ENCODE data around the gene SH3GL2.

The SH3GL2 gene

DNA sequence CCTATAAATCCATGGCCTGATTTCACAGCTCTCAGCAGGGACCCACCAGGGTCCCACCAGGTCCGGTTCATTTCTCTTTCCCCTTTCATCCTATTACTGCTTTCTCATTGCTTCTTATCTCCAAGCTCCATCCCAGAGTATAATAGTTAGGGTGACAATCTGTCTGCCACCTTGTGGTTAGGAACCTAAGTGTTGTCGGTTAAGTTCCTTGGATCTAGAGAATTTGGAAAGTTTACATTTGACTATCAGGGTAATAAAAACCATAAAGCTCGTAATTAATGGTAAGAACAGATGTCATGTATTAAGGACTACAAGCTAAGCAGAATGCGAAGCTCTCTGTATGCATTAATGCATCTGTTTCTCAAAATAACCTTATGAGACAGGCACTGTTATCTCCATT lies 259.1 kb downstream of the SH3GL2 start:
- TF ChIP-seq, protein P1, sequence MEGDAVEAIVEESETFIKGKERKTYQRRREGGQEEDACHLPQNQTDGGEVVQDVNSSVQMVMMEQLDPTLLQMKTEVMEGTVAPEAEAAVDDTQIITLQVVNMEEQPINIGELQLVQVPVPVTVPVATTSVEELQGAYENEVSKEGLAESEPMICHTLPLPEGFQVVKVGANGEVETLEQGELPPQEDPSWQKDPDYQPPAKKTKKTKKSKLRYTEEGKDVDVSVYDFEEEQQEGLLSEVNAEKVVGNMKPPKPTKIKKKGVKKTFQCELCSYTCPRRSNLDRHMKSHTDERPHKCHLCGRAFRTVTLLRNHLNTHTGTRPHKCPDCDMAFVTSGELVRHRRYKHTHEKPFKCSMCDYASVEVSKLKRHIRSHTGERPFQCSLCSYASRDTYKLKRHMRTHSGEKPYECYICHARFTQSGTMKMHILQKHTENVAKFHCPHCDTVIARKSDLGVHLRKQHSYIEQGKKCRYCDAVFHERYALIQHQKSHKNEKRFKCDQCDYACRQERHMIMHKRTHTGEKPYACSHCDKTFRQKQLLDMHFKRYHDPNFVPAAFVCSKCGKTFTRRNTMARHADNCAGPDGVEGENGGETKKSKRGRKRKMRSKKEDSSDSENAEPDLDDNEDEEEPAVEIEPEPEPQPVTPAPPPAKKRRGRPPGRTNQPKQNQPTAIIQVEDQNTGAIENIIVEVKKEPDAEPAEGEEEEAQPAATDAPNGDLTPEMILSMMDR (IDR thresholded peaks at IDR 0.05; ENCODE audit: low read depth, low read length) = no peak
- DNase-seq (ENCODE audit: low read depth, low spot score) = no peak
- no peak overlapping the region for H3K4me3 ChIP-seq (ENCODE audit: low read depth, low read length)
- in situ Hi-C loops (cut with HindIII; ENCODE audit: low sequenced_read_pairs) = no loop called here

DNA sequence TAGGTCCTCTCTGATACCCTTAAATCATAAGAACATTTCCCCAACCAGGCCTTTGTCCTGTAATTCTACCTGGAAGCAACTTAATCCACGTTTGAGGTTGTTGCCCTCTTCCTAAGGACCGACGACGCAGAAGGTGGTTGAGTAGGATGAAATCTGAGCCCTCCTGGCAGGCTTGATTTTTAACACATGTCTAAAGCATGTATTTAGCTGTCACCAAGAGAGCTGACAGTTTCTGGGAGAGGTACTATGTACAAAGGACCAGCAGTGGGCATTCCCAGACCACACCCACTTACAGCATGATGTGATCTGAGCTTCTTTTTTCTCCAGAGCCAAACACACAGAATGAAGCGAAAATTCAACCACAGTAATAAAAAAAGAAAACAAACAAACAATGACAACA lies 260.9 kb downstream of the SH3GL2 start:
- TF ChIP-seq, protein P1 (IDR thresholded peaks at IDR 0.05; ENCODE audit: low read depth, low read length) = no peak
- no peak overlapping the region for H3K4me3 ChIP-seq (ENCODE audit: low read depth, low read length)
- in situ Hi-C loops (cut with HindIII; ENCODE audit: low sequenced_read_pairs) = no loop called here
- DNase-seq (ENCODE audit: low read depth, low spot score) = no peak

DNA sequence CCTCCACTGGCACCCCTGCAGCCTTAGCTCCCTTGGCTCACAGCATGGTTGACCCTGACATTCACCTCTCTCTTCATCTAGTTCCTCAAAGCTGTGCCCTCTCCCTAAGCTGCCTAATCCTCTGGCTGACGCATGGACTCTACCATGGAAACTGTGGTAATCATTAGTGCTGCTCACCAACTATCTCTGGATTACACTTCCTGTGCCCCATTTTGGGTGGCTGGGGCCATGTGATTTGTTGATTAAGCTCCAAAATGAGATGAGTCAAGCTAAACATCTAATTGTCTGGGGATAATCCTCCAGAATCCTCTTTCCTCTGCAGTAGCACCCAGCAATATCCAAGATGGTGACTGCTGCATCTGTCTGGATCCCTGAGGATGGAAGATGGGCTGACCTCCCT lies 264.4 kb downstream of the SH3GL2 start:
- TF ChIP-seq, protein P1 (IDR thresholded peaks at IDR 0.05; ENCODE audit: low read depth, low read length) = no peak
- H3K4me3 ChIP-seq (ENCODE audit: low read depth, low read length) = no peak overlapping the region
- no peak for DNase-seq (ENCODE audit: low read depth, low spot score)
- in situ Hi-C loops (cut with HindIII; ENCODE audit: low sequenced_read_pairs) = no loop called here
